Left lobe of liver (tissue), 2 donors: ENCODE results near the gene CYP27B1. TPM values are rescaled to one million over a fixed set of nuclear protein-coding genes. Genes with fewer than 3 reads are reported as not detected.

Experiments used
- ATAC-seq: fragments of 200-7000 bp; cut with Tn5 transposase; one replicate; pipeline ENCODE4 v1.9.1; 2020; ENCODE audit warnings: mild to moderate bottlenecking, moderate library complexity
- DNase-seq: peaks from one replicate; pipeline ENCODE4 v3.0.0-alpha.2; 2020; ENCODE audit warnings: low spot score
- total RNA-seq: library from RNA; stranded (reverse); gene quantifications from one replicate; pipeline ENCODE4 v1.2.1, GENCODE V29; 2021
- donor health status: DM: no; HTN: no; CAD: no; lungs with moderate emphysema.
- donor health status: DM: no; HTN: yes; CAD: no.

CYP27B1 gene
- total RNA-seq, 1 donor from 2014 or later: 0.45 TPM

- no peak for ATAC-seq
- no peak for DNase-seq
These were observed 424 bp upstream of the CYP27B1 start for GRCh38 chr12:57767305-57767698.

GRCh38 chr12:57765698-57766463 is 997 bp downstream of the CYP27B1 start:
- DNase-seq: no peak
- ATAC-seq: peak; percentile 62

- DNase-seq (no peak), ATAC-seq (peak; percentile 49)
These were observed 1.7 kb downstream of the CYP27B1 start for GRCh38 chr12:57765003-57765697.

- DNase-seq (no peak), ATAC-seq (peak; percentile 13)
These were observed 2.2 kb downstream of the CYP27B1 start for GRCh38 chr12:57764662-57765002.

- no peak for DNase-seq
- ATAC-seq: no peak
These were observed 2.8 kb downstream of the CYP27B1 start for GRCh38 chr12:57763881-57764661.

GRCh38 chr12:57762463-57762862 is 4.4 kb downstream of the CYP27B1 start:
- DNase-seq (no peak), ATAC-seq (no peak)

- DNase-seq (no peak), ATAC-seq (no peak)
These were observed 5.4 kb downstream of the CYP27B1 start for GRCh38 chr12:57761391-57761998.

GRCh38 chr12:57760347-57760982 is 6.4 kb downstream of the CYP27B1 start:
- ATAC-seq (no peak), DNase-seq (no peak)

- peak; percentile 48 for ATAC-seq
- DNase-seq: no peak
These were observed 7.4 kb downstream of the CYP27B1 start for GRCh38 chr12:57759360-57759980.

- no peak for DNase-seq
- ATAC-seq: no peak
These were observed 8.1 kb downstream of the CYP27B1 start for GRCh38 chr12:57758552-57759359.

- no peak for ATAC-seq
These were observed 9.1 kb downstream of the CYP27B1 start for GRCh38 chr12:57757771-57758170.

GRCh38 chr12:57756406-57757341 is 10.2 kb downstream of the CYP27B1 start:
- DNase-seq: no peak
- no peak for ATAC-seq

More at GRCh38 chr12:57757771-57758170, 9.1 kb downstream of the CYP27B1 start:
- DNase-seq: no peak

- ATAC-seq (peak; percentile 25), DNase-seq (peak; percentile 65)
These were observed 11.2 kb downstream of the CYP27B1 start for GRCh38 chr12:57755454-57756372.

GRCh38 chr12:57755194-57755453 is 11.8 kb downstream of the CYP27B1 start:
- no peak for ATAC-seq
- no peak for DNase-seq

GRCh38 chr12:57754411-57755193 is 12.3 kb downstream of the CYP27B1 start, which contains the start of gene MARCHF9:
Gene MARCHF9 (plus strand): TSS chr12:57755103. CDS start chr12:57755529, 426 bp downstream.
- ATAC-seq: peak; percentile 17
- DNase-seq: no peak

- DNase-seq: no peak
- ATAC-seq: no peak
These were observed 13.0 kb downstream of the CYP27B1 start for GRCh38 chr12:57753756-57754337.
